Endodermal cell (in vitro differentiated cells): ENCODE measurements around the gene PACSIN2. TPM values are rescaled to one million over a fixed set of nuclear protein-coding genes. Genes with fewer than 3 reads are reported as not detected.

ENCODE experiments used
- DNase-seq: peaks from one replicate; pipeline ENCODE4 v3.0.0-alpha.2; 2017
- H3K27ac ChIP-seq: 2 replicates; pipeline ENCODE4 v1.5.1; 2013; ENCODE audit warnings: mild to moderate bottlenecking, low read depth, low read length, moderate library complexity
- H3K27me3 ChIP-seq: 2 replicates; pipeline ENCODE4 v1.6.1; 2013; ENCODE audit warnings: mild to moderate bottlenecking, low read length, moderate library complexity; ENCODE audit not compliant: insufficient read depth, control insufficient read depth, poor library complexity, severe bottlenecking
- H3K36me3 ChIP-seq: 2 replicates; pipeline ENCODE4 v1.7.0; 2013; ENCODE audit warnings: mild to moderate bottlenecking, low read length, moderate library complexity; ENCODE audit not compliant: control insufficient read depth, insufficient read depth
- H3K4me1 ChIP-seq: one replicate; pipeline ENCODE4 v1.7.0; 2013; ENCODE audit warnings: low read length; ENCODE audit not compliant: control insufficient read depth, insufficient read depth
- H3K4me3 ChIP-seq: 2 replicates; pipeline ENCODE4 v1.5.1; 2013; ENCODE audit warnings: mild to moderate bottlenecking, low read length, moderate library complexity
- H3K9ac ChIP-seq: 2 replicates; pipeline ENCODE4 v1.6.1; 2013; ENCODE audit warnings: mild to moderate bottlenecking, low read length, moderate library complexity; ENCODE audit not compliant: poor library complexity, severe bottlenecking; ENCODE audit errors: extremely low read depth
- H3K9me3 ChIP-seq: 2 replicates; pipeline ENCODE4 v1.6.1; 2013; ENCODE audit warnings: mild to moderate bottlenecking, low read length, moderate library complexity; ENCODE audit not compliant: control insufficient read depth
- H3K27ac Mint-ChIP-seq: 2 replicates; pipeline ENCODE4 v1.8.0; 2020; ENCODE audit warnings: mixed read lengths
- H3K27me3 Mint-ChIP-seq: 2 replicates; pipeline ENCODE4 v1.8.0; 2021; ENCODE audit warnings: mild to moderate bottlenecking, mixed read lengths; ENCODE audit not compliant: insufficient read depth
- H3K36me3 Mint-ChIP-seq: 2 replicates; pipeline ENCODE4 v1.8.0; 2020; ENCODE audit warnings: low read depth, mixed read lengths
- H3K4me1 Mint-ChIP-seq: 2 replicates; pipeline ENCODE4 v1.8.0; 2020; ENCODE audit warnings: mixed read lengths
- H3K4me3 Mint-ChIP-seq: 2 replicates; pipeline ENCODE4 v1.8.0; 2020; ENCODE audit warnings: mild to moderate bottlenecking, moderate library complexity, mixed read lengths
- H3K9me3 Mint-ChIP-seq: 2 replicates; pipeline ENCODE4 v1.8.0; 2020; ENCODE audit warnings: mild to moderate bottlenecking, mixed read lengths
- WGBS, 2 experiments: methylation state at CpG; one replicate each; pipeline versions ENCODE4 v1.1.5 to v1.1.7; 2013; ENCODE audit warnings: missing lambda C conversion rate in 2 of 2, mixed read lengths in 1 of 2; ENCODE audit not compliant: insufficient coverage in 1 of 2, insufficient read length in 1 of 2; 5-methylcytosine and 5-hydroxymethylcytosine counted together
- total RNA-seq, 2 donors: library from RNA; stranded (reverse); fragmentation: NEBNext Ultra II Directional in 1 of 2; extraction: Animal tissue kit (Norgen Biotek cat#: 25700) in 1 of 2; gene quantifications; 2 replicates in 1 of 2; 3 replicates in 1 of 2; pipeline ENCODE4 v1.2.1, GENCODE V29; 2021
- TF ChIP-seq, protein P1 (sequence below): fragments of 200-600 bp; sonication (generic); conservative IDR thresholded peaks from 2 replicates; pipeline ENCODE4 v1.5.0; 2021; ENCODE audit warnings: antibody characterized with exemption, mild to moderate bottlenecking

Gene PACSIN2
- total RNA-seq, 2 donors from 2014 or later: 60.7 to 61.4 TPM

DNA sequence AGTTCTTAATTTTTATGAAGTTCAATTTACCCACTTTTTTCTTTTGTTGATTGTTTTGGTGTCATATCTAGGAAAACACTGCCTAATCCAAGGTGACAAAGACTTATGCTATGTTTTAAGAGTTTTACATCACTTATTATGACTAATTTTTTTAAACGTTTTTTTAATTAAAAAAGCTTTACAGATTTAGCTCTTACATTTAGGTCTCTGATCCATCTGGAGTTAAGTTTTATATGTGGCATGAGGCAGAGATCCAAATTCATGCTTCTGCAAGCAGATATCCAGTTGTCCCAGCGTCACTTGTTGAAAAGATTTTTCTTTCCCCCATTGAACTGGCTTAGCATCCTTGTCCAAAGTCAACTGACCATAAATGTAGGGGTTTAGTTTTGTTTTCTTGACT lies 72.6 kb downstream of the PACSIN2 start:
- peaks cover 10% of the 10 kb centered on the region for H3K36me3 Mint-ChIP-seq
- no peak overlapping the region for H3K9ac ChIP-seq
- no peak overlapping the region for H3K4me3 ChIP-seq
- H3K9me3 Mint-ChIP-seq: no peaks in the 10 kb centered on the region
- no peaks in the 10 kb centered on the region for H3K9me3 ChIP-seq
- H3K4me1 Mint-ChIP-seq: peaks cover 60% of the 10 kb centered on the region
- H3K27ac Mint-ChIP-seq: no peak overlapping the region
- H3K4me1 ChIP-seq: peaks cover 20% of the 10 kb centered on the region
- H3K27ac ChIP-seq: no peak overlapping the region
- no peak for DNase-seq
- no peaks in the 10 kb centered on the region for H3K27me3 Mint-ChIP-seq
- WGBS, 2 experiments: 92 to 100% methylated on average over 1 to 2 of the region's 2 CpGs
- TF ChIP-seq, protein P1, sequence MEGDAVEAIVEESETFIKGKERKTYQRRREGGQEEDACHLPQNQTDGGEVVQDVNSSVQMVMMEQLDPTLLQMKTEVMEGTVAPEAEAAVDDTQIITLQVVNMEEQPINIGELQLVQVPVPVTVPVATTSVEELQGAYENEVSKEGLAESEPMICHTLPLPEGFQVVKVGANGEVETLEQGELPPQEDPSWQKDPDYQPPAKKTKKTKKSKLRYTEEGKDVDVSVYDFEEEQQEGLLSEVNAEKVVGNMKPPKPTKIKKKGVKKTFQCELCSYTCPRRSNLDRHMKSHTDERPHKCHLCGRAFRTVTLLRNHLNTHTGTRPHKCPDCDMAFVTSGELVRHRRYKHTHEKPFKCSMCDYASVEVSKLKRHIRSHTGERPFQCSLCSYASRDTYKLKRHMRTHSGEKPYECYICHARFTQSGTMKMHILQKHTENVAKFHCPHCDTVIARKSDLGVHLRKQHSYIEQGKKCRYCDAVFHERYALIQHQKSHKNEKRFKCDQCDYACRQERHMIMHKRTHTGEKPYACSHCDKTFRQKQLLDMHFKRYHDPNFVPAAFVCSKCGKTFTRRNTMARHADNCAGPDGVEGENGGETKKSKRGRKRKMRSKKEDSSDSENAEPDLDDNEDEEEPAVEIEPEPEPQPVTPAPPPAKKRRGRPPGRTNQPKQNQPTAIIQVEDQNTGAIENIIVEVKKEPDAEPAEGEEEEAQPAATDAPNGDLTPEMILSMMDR: no peak
- no peak overlapping the region for H3K4me3 Mint-ChIP-seq
- no peaks in the 10 kb centered on the region for H3K36me3 ChIP-seq
- H3K27me3 ChIP-seq: no peaks in the 10 kb centered on the region

DNA sequence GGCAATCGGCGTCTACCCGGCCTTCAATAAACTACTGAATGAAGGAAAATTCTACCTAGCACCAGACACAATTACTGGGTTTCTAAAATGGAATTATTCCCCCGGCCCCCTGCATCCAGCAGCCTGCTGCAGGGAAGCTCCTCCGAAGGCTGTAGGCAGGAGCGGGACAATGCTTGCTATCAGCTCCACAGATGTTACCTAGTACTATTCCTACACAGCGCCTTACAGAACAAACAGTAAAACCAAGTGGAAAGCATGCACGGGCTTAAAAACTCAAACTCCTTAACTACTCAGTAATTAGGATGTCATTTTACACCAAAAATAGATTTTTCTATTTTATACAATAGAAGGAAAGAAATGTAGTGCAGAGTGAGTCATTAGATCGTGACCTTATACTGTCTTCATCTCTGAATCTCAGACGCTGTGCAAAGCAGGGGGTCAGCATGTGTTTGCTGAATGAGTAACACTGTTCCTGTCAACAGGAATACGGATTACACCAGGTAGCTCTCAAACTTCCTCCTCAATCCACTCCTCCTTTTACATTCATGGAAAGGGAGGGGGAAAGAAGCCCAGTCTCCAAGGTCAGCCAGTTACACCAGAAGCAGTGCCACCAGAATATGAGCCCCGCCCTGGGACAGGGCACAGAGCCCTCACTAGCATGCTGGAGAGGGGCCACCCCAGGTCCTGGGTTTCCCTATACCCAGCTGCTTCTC lies 74.9 kb downstream of the PACSIN2 start:
- H3K27ac ChIP-seq: no peak overlapping the region
- TF ChIP-seq, protein P1: no peak
- WGBS, 2 experiments: 46 to 54% methylated on average over 5 to 12 of the region's 12 CpGs
- peak; percentile 78 for DNase-seq
- H3K4me1 ChIP-seq: peaks cover 20% of the 10 kb centered on the region
- Mint-ChIP-seq H3K27me3 (no peaks in the 10 kb centered on the region), H3K4me1 (peaks cover 40% of the 10 kb centered on the region), H3K9me3 (no peaks in the 10 kb centered on the region), H3K27ac (peak overlapping the region; percentile 88), H3K4me3 (peak overlapping the region; percentile 31), H3K36me3 (peaks cover 10% of the 10 kb centered on the region)
- H3K4me3 ChIP-seq: peak overlapping the region; percentile 28
- H3K27me3 ChIP-seq: no peaks in the 10 kb centered on the region
- peak overlapping the region; percentile 28 for H3K9ac ChIP-seq
- H3K36me3 ChIP-seq: no peaks in the 10 kb centered on the region
- no peaks in the 10 kb centered on the region for H3K9me3 ChIP-seq

DNA sequence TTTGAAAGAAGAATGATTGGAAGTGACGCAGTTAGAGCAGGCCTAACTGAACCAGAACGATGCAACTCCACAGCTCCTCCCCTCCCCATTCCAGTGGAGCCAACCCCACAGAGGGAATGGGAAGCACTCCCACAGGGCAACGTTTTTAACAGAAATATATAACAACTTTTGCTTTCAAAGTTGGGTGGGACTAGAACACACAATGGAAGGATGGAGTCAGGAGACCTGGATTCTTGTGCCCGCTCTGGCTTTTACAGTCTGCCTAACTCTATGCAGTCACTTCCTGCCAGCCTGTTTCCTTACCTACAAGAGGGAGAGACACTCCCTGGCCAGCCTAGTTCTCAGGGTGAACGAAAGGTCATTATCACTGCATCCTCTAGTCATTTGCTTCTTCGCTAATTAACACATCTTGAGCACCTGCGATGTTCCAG lies 75.5 kb downstream of the PACSIN2 start:
- peak overlapping the region; percentile 28 for H3K9ac ChIP-seq
- H3K27ac ChIP-seq: no peak overlapping the region
- Mint-ChIP-seq H3K9me3 (no peaks in the 10 kb centered on the region), H3K4me1 (peaks cover 41% of the 10 kb centered on the region), H3K27me3 (no peaks in the 10 kb centered on the region), H3K36me3 (peaks cover 10% of the 10 kb centered on the region), H3K4me3 (peak overlapping the region; percentile 31), H3K27ac (peak overlapping the region; percentile 88)
- no peaks in the 10 kb centered on the region for H3K9me3 ChIP-seq
- H3K4me1 ChIP-seq: peaks cover 20% of the 10 kb centered on the region
- no peaks in the 10 kb centered on the region for H3K27me3 ChIP-seq
- H3K4me3 ChIP-seq: peak overlapping the region; percentile 28
- TF ChIP-seq, protein P1: no peak
- WGBS, 2 experiments: 45 to 58% methylated on average over 4 to 7 of the region's 7 CpGs
- DNase-seq: peak; percentile 86
- H3K36me3 ChIP-seq: no peaks in the 10 kb centered on the region
